Cerebellar nuclear complex (tissue), 1 donor: ENCODE data around the gene HPF1.
"Not testable (repeated sequence)": the region's sequence is repeated elsewhere in the genome, so short reads cannot be mapped to it uniquely, and the experiment has no call there.

ENCODE experiments used
- DNase-seq, 2 experiments: peaks; one replicate each; lab custom pipeline; 2025; lab: John Stamatoyannopoulos, UW

Gene HPF1

GRCh38 chr4:169738604-169739003 lies 19.1 kb downstream of the HPF1 start:
- not testable (repeated sequence) for DNase-seq

GRCh38 chr4:169730564-169730963 lies 27.2 kb downstream of the HPF1 start:
- no peak for DNase-seq

GRCh38 chr4:169727616-169728015 lies 30.1 kb downstream of the HPF1 start:
- DNase-seq = no peak

- DNase-seq = no peak
These were observed 33.5 kb downstream of the HPF1 start for GRCh38 chr4:169724260-169724659.

GRCh38 chr4:169723207-169723965 lies 34.4 kb downstream of the HPF1 start:
- DNase-seq = no peak

- no peak for DNase-seq
These were observed 37.2 kb downstream of the HPF1 start for GRCh38 chr4:169720529-169720928.

GRCh38 chr4:169716677-169717076 lies 41.1 kb downstream of the HPF1 start:
- DNase-seq = no peak

- no peak for DNase-seq
These were observed 41.9 kb downstream of the HPF1 start for GRCh38 chr4:169715826-169716225.

GRCh38 chr4:169707958-169708643 lies 49.6 kb downstream of the HPF1 start:
- no peak for DNase-seq

GRCh38 chr4:169698331-169698730 lies 59.4 kb downstream of the HPF1 start:
- no peak for DNase-seq

- no peak for DNase-seq
These were observed 67.0 kb downstream of the HPF1 start for GRCh38 chr4:169690787-169691186.

GRCh38 chr4:169689681-169690080 lies 68.1 kb downstream of the HPF1 start:
- no peak for DNase-seq

- DNase-seq = no peak
These were observed 75.2 kb downstream of the HPF1 start for GRCh38 chr4:169682372-169683047.
